Endothelial cell of umbilical vein (primary cell): ENCODE measurements around the gene LUC7L2. TPM values are rescaled to one million over a fixed set of nuclear protein-coding genes. Genes with fewer than 3 reads are reported as not detected.

ENCODE experiments used
- BruUV-seq: library from RNA; stranded (reverse); fragments of 400-500 nt; replicated peaks from 2 replicates; lab custom pipeline; 2021; lab: Mats Ljungman, UMichigan
- CTCF ChIA-PET: fragments of 300-600, 350-600 bp; sonication (Branson Sonifier 250); formaldehyde crosslinking; loops from one replicate; lab custom pipeline; 2021; ENCODE audit warnings: antibody characterized with exemption, inconsistent platforms; lab: Charles Lee
- POLR2A ChIA-PET: fragments of 300-600, 350-600 bp; sonication (Branson Sonifier 250); formaldehyde crosslinking; loops from one replicate; lab custom pipeline; 2021; ENCODE audit warnings: antibody characterized with exemption, inconsistent platforms; lab: Charles Lee
- DNase-seq: peaks from one replicate; pipeline ENCODE4 v3.0.0-alpha.2; 2011; ENCODE audit warnings: low read depth, low spot score
- FAIRE-seq: peaks from 2 replicates; lab custom pipeline; 2011; peaks lifted over from hg19 to GRCh38; lab: Jason Lieb, UNC
- H2AFZ ChIP-seq: 2 replicates; pipeline ENCODE4 v1.6.0; 2012; ENCODE audit warnings: low read depth, low read length, control low read depth, inconsistent platforms
- H3K27ac ChIP-seq: 2 replicates; pipeline ENCODE4 v1.5.1; 2011; ENCODE audit warnings: low read depth, mild to moderate bottlenecking, control low read depth, low read length, moderate library complexity; ENCODE audit not compliant: insufficient read depth
- H3K27me3 ChIP-seq, 2 experiments: 2 replicates each; pipeline versions ENCODE4 v1.6.0 to v1.6.1; 2011; ENCODE audit warnings: low read length in 2 of 2, mixed read lengths in 1 of 2; ENCODE audit not compliant: control insufficient read depth in 2 of 2, insufficient read depth in 2 of 2
- H3K36me3 ChIP-seq, 2 experiments: 2 replicates in 1 of 2; 3 replicates in 1 of 2; pipeline ENCODE4 v1.5.1; 2011; ENCODE audit warnings: low read length in 2 of 2, mild to moderate bottlenecking in 1 of 2, moderate library complexity in 1 of 2; ENCODE audit not compliant: control insufficient read depth in 2 of 2, insufficient read depth in 2 of 2; ENCODE audit errors: extremely low read depth in 1 of 2
- H3K4me1 ChIP-seq: 3 replicates; pipeline ENCODE4 v1.5.1; 2011; ENCODE audit warnings: mild to moderate bottlenecking, low read length; ENCODE audit not compliant: control insufficient read depth, insufficient read depth; ENCODE audit errors: extremely low read depth
- H3K4me2 ChIP-seq: 2 replicates; pipeline ENCODE4 v1.6.1; 2011; ENCODE audit warnings: low read length, control low read depth, mixed read lengths; ENCODE audit not compliant: insufficient read depth
- H3K4me3 ChIP-seq, 3 experiments: fragments of 200-600 bp in 1 of 3; sonication (generic), shearing (Covaris generic) in 1 of 3; replicated peaks in 1 of 3; 2 replicates each; pipeline ENCODE4 v1.5.1; 2011 to 2016; ENCODE audit warnings: control low read depth in 3 of 3, low read length in 3 of 3, mild to moderate bottlenecking in 2 of 3, inconsistent platforms in 1 of 3, low read depth in 1 of 3, moderate library complexity in 1 of 3; ENCODE audit not compliant: insufficient read depth in 1 of 3
- H3K79me2 ChIP-seq: 2 replicates; pipeline ENCODE4 v1.6.0; 2012; ENCODE audit warnings: low read length, inconsistent platforms; ENCODE audit not compliant: control insufficient read depth, insufficient read depth
- H3K9ac ChIP-seq: replicated peaks from 2 replicates; pipeline ENCODE3; 2011; ENCODE audit warnings: low read length, control low read depth; ENCODE audit not compliant: insufficient read depth; ENCODE audit errors: extremely low read depth
- H3K9me1 ChIP-seq: replicated peaks from 3 replicates; pipeline ENCODE4 v1.6.0; 2011; ENCODE audit warnings: mild to moderate bottlenecking, low read length; ENCODE audit not compliant: control insufficient read depth, insufficient read depth; ENCODE audit errors: extremely low read depth
- H3K9me3 ChIP-seq: replicated peaks from 2 replicates; pipeline ENCODE4 v1.5.1; 2012; ENCODE audit warnings: low read length, inconsistent platforms; ENCODE audit not compliant: control insufficient read depth, insufficient read depth
- H4K20me1 ChIP-seq: replicated peaks from 2 replicates; pipeline ENCODE3; 2011; ENCODE audit warnings: mild to moderate bottlenecking, low read length; ENCODE audit not compliant: control insufficient read depth, insufficient read depth; ENCODE audit errors: extremely low read depth
- CTCF ChIP-seq, 2 donors: IDR thresholded peaks; 1 replicate in 1 of 2; 2 replicates in 1 of 2; pipeline ENCODE4 v1.5.1; 2011; ENCODE audit warnings: low read length in 2 of 2, mild to moderate bottlenecking in 2 of 2, moderate library complexity in 2 of 2, control low read depth in 1 of 2, inconsistent platforms in 1 of 2, low read depth in 1 of 2; ENCODE audit not compliant: insufficient read depth in 1 of 2; ENCODE audit errors: extremely low read depth in 1 of 2
- EZH2 ChIP-seq: IDR thresholded peaks from 2 replicates; pipeline ENCODE4 v1.6.1; 2012; ENCODE audit warnings: borderline replicate concordance, low read depth, mild to moderate bottlenecking, moderate library complexity, low read length, inconsistent platforms; ENCODE audit not compliant: severe bottlenecking
- FOS ChIP-seq: IDR thresholded peaks from 2 replicates; pipeline ENCODE4 v1.6.1; 2011; ENCODE audit warnings: mild to moderate bottlenecking, low read length, moderate library complexity, borderline replicate concordance; ENCODE audit not compliant: insufficient read depth
- GATA2 ChIP-seq: IDR thresholded peaks from 2 replicates; pipeline ENCODE4 v1.7.0; 2011; ENCODE audit warnings: low read depth, mild to moderate bottlenecking, moderate library complexity, mixed read lengths, low read length; ENCODE audit not compliant: insufficient read length, insufficient read depth
- JUN ChIP-seq: IDR thresholded peaks from 2 replicates; pipeline ENCODE4 v1.6.1; 2011; ENCODE audit warnings: borderline replicate concordance, low read depth; ENCODE audit not compliant: insufficient read length, insufficient read depth
- MAX ChIP-seq: IDR thresholded peaks from 2 replicates; pipeline ENCODE4 v1.6.1; 2011; ENCODE audit not compliant: insufficient read depth, insufficient read length
- MYC ChIP-seq: IDR thresholded peaks from one replicate; pipeline ENCODE4 v1.6.1; 2011; ENCODE audit warnings: mild to moderate bottlenecking, low read depth, low read length
- POLR2A ChIP-seq: IDR thresholded peaks from 2 replicates; pipeline ENCODE4 v1.6.1; 2012; ENCODE audit warnings: low read depth, mild to moderate bottlenecking, control low read depth, low read length
- POLR2AphosphoS5 ChIP-seq: IDR thresholded peaks from 2 replicates; pipeline ENCODE4 v1.6.1; 2012; ENCODE audit warnings: low read depth, mild to moderate bottlenecking, control low read depth, low read length, moderate library complexity; ENCODE audit not compliant: insufficient read depth
- dilution Hi-C: fragments of 300-500 bp; cut with MboI; formaldehyde crosslinking; loops from one replicate; pipeline ENCODE4 v1.15.0; 2019; ENCODE audit warnings: low sequenced_read_pairs; ENCODE audit not compliant: extremely low pct_ligation_motif_present
- intact Hi-C: fragments of 100-400 bp; cut with micrococcal nuclease; formaldehyde crosslinking; loops from one replicate; pipeline ENCODE4 v1.10.0; 2022
- polyA plus RNA-seq, 4 experiments: library from polyadenylated mRNA; depleted of rRNA in 3 of 4; stranded (reverse) in 3 of 4; unstranded in 1 of 4; fragments of >200 nt; gene quantifications; 2 replicates each; pipeline versions ENCODE4 v1.2.1 to v1.2.3, GENCODE V29; 2011 to 2012; ENCODE audit warnings: missing spikeins in 1 of 4
- total RNA-seq: library from RNA; stranded (reverse); gene quantifications from 2 replicates; pipeline ENCODE4 v1.2.3, GENCODE V29; 2021

Gene LUC7L2
- total and polyA plus RNA-seq, 2 donors (not counting 3 experiments of a cell fraction or from before 2014, with no cell fraction given) = 28.0 to 85.8 TPM

DNA sequence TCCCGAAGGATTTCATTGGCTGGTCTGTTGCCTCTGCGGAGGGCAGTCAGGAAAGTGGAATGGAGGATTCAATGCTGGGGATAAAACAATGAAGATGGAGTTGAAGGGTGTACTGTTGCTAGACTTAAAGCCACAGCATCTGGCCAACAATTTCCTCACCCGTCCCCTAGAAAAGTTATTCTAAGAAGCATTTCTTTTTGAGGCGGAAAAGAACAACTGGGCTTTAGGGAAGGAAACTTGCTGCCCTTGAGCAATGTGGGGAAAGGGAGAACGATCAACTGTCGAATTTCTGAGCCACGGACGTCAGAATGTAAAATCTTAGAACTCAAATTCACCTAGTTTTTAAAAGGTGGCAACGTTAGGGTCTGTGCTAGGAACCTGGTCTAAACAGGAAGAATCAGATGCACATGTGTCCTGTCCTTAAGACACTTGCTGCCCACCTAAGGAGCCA is 17.9 kb upstream of the LUC7L2 start:
- H3K9ac ChIP-seq = peak overlapping the region; percentile 97
- FAIRE-seq (peak; percentile 88), DNase-seq (no peak)
- BruUV-seq = TSS peak; percentile 53
- dilution Hi-C loops (no loop called here), intact Hi-C loops (loop anchor here (5.0 kb wide), 1 partner anchor 304 kb away; the partner anchor contains the start of gene ZC3HAV1L)
- peak overlapping the region; percentile 49 to 97 (median 71) for H3K4me3 ChIP-seq
- H3K79me2 ChIP-seq = peaks cover 18% of the 10 kb centered on the region
- ChIA-PET POLR2A (no interaction called here), CTCF (no interaction called here)
- H3K4me1 ChIP-seq = peaks cover 5% of the 10 kb centered on the region
- H2AFZ ChIP-seq = peak overlapping the region; percentile 20
- TF ChIP-seq POLR2AphosphoS5 (no peak), JUN (no peak), EZH2 (no peak), MYC (no peak), MAX (no peak), POLR2A (no peak), FOS (no peak), GATA2 (no peak), CTCF (IDR thresholded peaks at IDR 0.05; ENCODE audit: extremely low read depth in 1 of 2, insufficient read depth in 1 of 2, low read depth in 1 of 2, low read length in 2 of 2) (no peak)
- no peaks in the 10 kb centered on the region for H3K27me3 ChIP-seq
- H3K4me2 ChIP-seq = peak overlapping the region; percentile 81
- H3K36me3 ChIP-seq = peaks cover 3 to 5% of the 10 kb centered on the region in 2 experiments
- no peaks in the 10 kb centered on the region for H3K9me1 ChIP-seq
- H4K20me1 ChIP-seq = no peaks in the 10 kb centered on the region
- no peaks in the 10 kb centered on the region for H3K9me3 ChIP-seq
- H3K27ac ChIP-seq = peak overlapping the region; percentile 93
